Measurements from ENCODE around the gene CIPC. TPM values are rescaled to one million over a fixed set of nuclear protein-coding genes. Genes with fewer than 3 reads are reported as not detected.

CIPC gene
- total RNA-seq, 1 experiment from 2014 or later, result 8.8 TPM

- no peaks in the 10 kb centered on the region; the same call in 1 of the 2 replicates for H3K27me3 ChIP-seq (replicated peaks)
- H3K36me3 ChIP-seq, result no peaks in the 10 kb centered on the region
- H3K4me3 ChIP-seq, result no peak overlapping the region
- DNase-seq (ENCODE audit: low read depth in 1 of 2, low spot score in 2 of 2), result no peak
- no peak overlapping the region for H3K27ac ChIP-seq
- H3K4me1 ChIP-seq (replicated peaks), result no peaks in the 10 kb centered on the region
- no peaks in the 10 kb centered on the region for H3K9me3 ChIP-seq (replicated peaks)
Measured at GRCh38 chr14:77085538-77085937, 12.5 kb upstream of the CIPC start.

- H3K9me3 ChIP-seq (replicated peaks), result peaks cover 1% of the 10 kb centered on the region
- no peaks in the 10 kb centered on the region; the same call in 1 of the 2 replicates for H3K27me3 ChIP-seq (replicated peaks)
- DNase-seq (ENCODE audit: low read depth in 1 of 2, low spot score in 2 of 2), result no peak
- H3K36me3 ChIP-seq, result no peaks in the 10 kb centered on the region
- no peaks in the 10 kb centered on the region for H3K4me1 ChIP-seq (replicated peaks)
- no peak overlapping the region for H3K4me3 ChIP-seq
- H3K27ac ChIP-seq, result no peak overlapping the region
Measured at GRCh38 chr14:77086017-77086727, 11.9 kb upstream of the CIPC start.

GRCh38 chr14:77086951-77087350 is 11.1 kb upstream of the CIPC start:
- Histone ChIP-seq H3K9me3 (replicated peaks) (peaks cover 5% of the 10 kb centered on the region), H3K36me3 (no peaks in the 10 kb centered on the region), H3K4me3 (no peak overlapping the region), H3K27me3 (replicated peaks) (no peaks in the 10 kb centered on the region; the same call in 1 of the 2 replicates), H3K27ac (no peak overlapping the region), H3K4me1 (replicated peaks) (no peaks in the 10 kb centered on the region)
- no peak for DNase-seq (ENCODE audit: low read depth in 1 of 2, low spot score in 2 of 2)

- no peak for DNase-seq (ENCODE audit: low read depth in 1 of 2, low spot score in 2 of 2)
- H3K27ac ChIP-seq, result no peak overlapping the region
- no peaks in the 10 kb centered on the region for H3K4me1 ChIP-seq (replicated peaks)
- no peaks in the 10 kb centered on the region; the same call in 1 of the 2 replicates for H3K27me3 ChIP-seq (replicated peaks)
- no peaks in the 10 kb centered on the region for H3K36me3 ChIP-seq
- H3K9me3 ChIP-seq (replicated peaks), result peaks cover 5% of the 10 kb centered on the region
- H3K4me3 ChIP-seq, result no peak overlapping the region
Measured at GRCh38 chr14:77087631-77088030, 10.4 kb upstream of the CIPC start.

- Histone ChIP-seq H3K27ac (no peak overlapping the region), H3K36me3 (no peaks in the 10 kb centered on the region), H3K27me3 (replicated peaks) (no peaks in the 10 kb centered on the region; the same call in 1 of the 2 replicates), H3K4me3 (no peak overlapping the region), H3K9me3 (replicated peaks) (peaks cover 5% of the 10 kb centered on the region), H3K4me1 (replicated peaks) (no peaks in the 10 kb centered on the region)
- DNase-seq (ENCODE audit: low read depth in 1 of 2, low spot score in 2 of 2), result no peak
Measured at GRCh38 chr14:77088219-77088618, 9.8 kb upstream of the CIPC start.

- Histone ChIP-seq H3K36me3 (no peaks in the 10 kb centered on the region), H3K4me1 (replicated peaks) (no peaks in the 10 kb centered on the region), H3K9me3 (replicated peaks) (peaks cover 5% of the 10 kb centered on the region), H3K4me3 (no peak overlapping the region), H3K27ac (no peak overlapping the region), H3K27me3 (replicated peaks) (no peaks in the 10 kb centered on the region; the same call in 1 of the 2 replicates)
- DNase-seq (ENCODE audit: low read depth in 1 of 2, low spot score in 2 of 2), result no peak
Measured at GRCh38 chr14:77088645-77089044, 9.4 kb upstream of the CIPC start.

GRCh38 chr14:77091518-77091917 is 6.5 kb upstream of the CIPC start:
- no peaks in the 10 kb centered on the region; the same call in 1 of the 2 replicates for H3K27me3 ChIP-seq (replicated peaks)
- peaks cover 1% of the 10 kb centered on the region for H3K4me1 ChIP-seq (replicated peaks)
- no peak overlapping the region for H3K27ac ChIP-seq
- H3K9me3 ChIP-seq (replicated peaks), result peaks cover 5% of the 10 kb centered on the region
- H3K36me3 ChIP-seq, result no peaks in the 10 kb centered on the region
- H3K4me3 ChIP-seq, result no peak overlapping the region
- no peak for DNase-seq (ENCODE audit: low read depth in 1 of 2, low spot score in 2 of 2)

GRCh38 chr14:77092676-77093075 is 5.4 kb upstream of the CIPC start:
- H3K36me3 ChIP-seq, result 0 out of 2 replicates have a peak, but pooled peaks cover 2% of the 10 kb centered on the region
- H3K27ac ChIP-seq, result no peak overlapping the region
- no peak overlapping the region for H3K4me3 ChIP-seq
- H3K4me1 ChIP-seq (replicated peaks), result peaks cover 12% of the 10 kb centered on the region
- no peaks in the 10 kb centered on the region; the same call in 1 of the 2 replicates for H3K27me3 ChIP-seq (replicated peaks)
- H3K9me3 ChIP-seq (replicated peaks), result peaks cover 5% of the 10 kb centered on the region
- no peak for DNase-seq (ENCODE audit: low read depth in 1 of 2, low spot score in 2 of 2)

- peak; percentile 33 to 68 for DNase-seq (ENCODE audit: low read depth in 1 of 2, low spot score in 2 of 2)
- no peak overlapping the region for H3K27ac ChIP-seq
- H3K4me3 ChIP-seq, result no peak overlapping the region
- no peaks in the 10 kb centered on the region for H3K27me3 ChIP-seq (replicated peaks)
- H3K36me3 ChIP-seq, result 0 out of 2 replicates have a peak, but pooled peaks cover 2% of the 10 kb centered on the region
- H3K9me3 ChIP-seq (replicated peaks), result peaks cover 5% of the 10 kb centered on the region
- peaks cover 25% of the 10 kb centered on the region for H3K4me1 ChIP-seq (replicated peaks)
Measured at GRCh38 chr14:77094672-77095284, 3.3 kb upstream of the CIPC start.

GRCh38 chr14:77097006-77097699 is 905 bp upstream of the CIPC start:
- peak overlapping the region; percentile 86 for H3K27ac ChIP-seq
- no peak for DNase-seq (ENCODE audit: low read depth in 1 of 2, low spot score in 2 of 2)

GRCh38 chr14:77098529-77099353 is 683 bp downstream of the CIPC start:
- Histone ChIP-seq H3K4me3 (peak overlapping the region; percentile 73), H3K27me3 (replicated peaks) (no peaks in the 10 kb centered on the region), H3K27ac (peak overlapping the region; percentile 56), H3K9me3 (replicated peaks) (no peaks in the 10 kb centered on the region), H3K4me1 (replicated peaks) (peaks cover 25% of the 10 kb centered on the region), H3K36me3 (0 out of 2 replicates have a peak, but pooled peaks cover 2% of the 10 kb centered on the region)
- DNase-seq (ENCODE audit: low read depth in 1 of 2, low spot score in 2 of 2), result no peak

More at GRCh38 chr14:77097006-77097699, 905 bp upstream of the CIPC start:
- Histone ChIP-seq H3K27me3 (replicated peaks) (no peaks in the 10 kb centered on the region), H3K4me1 (replicated peaks) (peaks cover 25% of the 10 kb centered on the region), H3K36me3 (0 out of 2 replicates have a peak, but pooled peaks cover 2% of the 10 kb centered on the region), H3K9me3 (replicated peaks) (no peaks in the 10 kb centered on the region), H3K4me3 (peak overlapping the region; percentile 73)

GRCh38 chr14:77099425-77100167 is 1.5 kb downstream of the CIPC start:
- H3K9me3 ChIP-seq (replicated peaks), result no peaks in the 10 kb centered on the region
- no peak overlapping the region for H3K27ac ChIP-seq
- H3K27me3 ChIP-seq (replicated peaks), result no peaks in the 10 kb centered on the region
- peaks cover 25% of the 10 kb centered on the region for H3K4me1 ChIP-seq (replicated peaks)
- DNase-seq (ENCODE audit: low read depth in 1 of 2, low spot score in 2 of 2), result peak in 1 of 2 experiments; percentile 28
- H3K36me3 ChIP-seq, result 0 out of 2 replicates have a peak, but pooled peaks cover 2% of the 10 kb centered on the region
- no peak overlapping the region; the same call in 1 of the 2 replicates for H3K4me3 ChIP-seq
